DMS53 treated with DMSO at 0.1 percent for 48 hours (cell line): ENCODE measurements around the gene SLC37A2.
"Not testable (repeated sequence)": the region's sequence is repeated elsewhere in the genome, so short reads cannot be mapped to it uniquely, and the experiment has no call there.

Source experiments
- DNase-seq: peaks from one replicate; lab custom pipeline; 2025; ENCODE audit not compliant: unreplicated experiment; lab: John Stamatoyannopoulos, UW

Gene SLC37A2

DNA sequence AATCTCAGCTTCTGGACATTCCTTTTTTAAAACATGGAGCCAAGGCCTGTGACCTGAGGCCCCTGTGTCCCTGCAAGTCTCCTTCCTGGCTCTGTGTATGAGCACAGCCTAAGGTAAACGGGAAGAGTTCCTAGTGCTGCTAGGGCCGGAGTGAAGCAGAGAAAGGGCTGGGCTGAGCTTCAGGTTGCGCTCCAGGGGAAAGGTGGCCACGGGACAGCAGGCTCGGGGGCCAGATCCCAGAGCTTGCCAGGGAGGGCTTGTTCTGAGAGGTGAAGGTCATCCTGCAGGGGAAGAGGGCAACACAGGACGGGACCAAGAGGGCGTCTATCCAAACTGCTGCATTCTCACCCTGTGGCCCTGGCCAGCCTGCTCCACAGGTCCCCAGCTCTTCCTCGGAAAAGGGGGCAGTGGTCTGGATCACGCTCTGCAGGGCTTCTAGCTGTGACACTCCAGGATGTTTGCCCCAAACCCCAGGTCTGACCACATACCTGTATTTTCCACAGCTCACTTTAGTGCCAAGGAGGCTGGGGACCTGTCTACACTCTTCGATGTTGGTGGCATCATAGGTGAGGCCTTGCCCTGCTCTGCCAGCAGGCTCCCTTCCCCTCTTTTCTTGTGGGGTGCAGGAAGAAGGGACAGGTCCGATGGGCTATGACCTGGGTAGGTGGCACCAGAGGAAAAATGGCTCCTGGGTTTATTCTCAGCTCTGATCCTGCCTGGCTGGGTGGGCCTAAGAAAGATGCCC, 20.4 kb downstream of the SLC37A2 start:
- DNase-seq = no peak

DNA sequence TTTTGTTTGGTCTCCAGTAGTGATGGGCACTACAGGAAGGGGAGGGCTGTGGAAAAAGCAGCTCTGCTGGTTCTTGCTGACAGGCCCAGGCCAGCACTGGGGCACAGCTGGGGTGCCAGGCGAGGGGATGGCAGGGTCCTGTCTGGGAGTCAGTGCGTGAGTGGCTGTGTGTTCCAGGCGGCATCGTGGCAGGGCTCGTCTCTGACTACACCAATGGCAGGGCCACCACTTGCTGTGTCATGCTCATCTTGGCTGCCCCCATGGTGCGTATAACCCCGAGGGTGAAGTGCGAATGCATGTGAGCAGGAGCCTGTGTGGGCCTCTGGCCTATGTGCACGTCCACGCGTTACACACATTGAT, 20.9 kb downstream of the SLC37A2 start:
- no peak for DNase-seq

DNA sequence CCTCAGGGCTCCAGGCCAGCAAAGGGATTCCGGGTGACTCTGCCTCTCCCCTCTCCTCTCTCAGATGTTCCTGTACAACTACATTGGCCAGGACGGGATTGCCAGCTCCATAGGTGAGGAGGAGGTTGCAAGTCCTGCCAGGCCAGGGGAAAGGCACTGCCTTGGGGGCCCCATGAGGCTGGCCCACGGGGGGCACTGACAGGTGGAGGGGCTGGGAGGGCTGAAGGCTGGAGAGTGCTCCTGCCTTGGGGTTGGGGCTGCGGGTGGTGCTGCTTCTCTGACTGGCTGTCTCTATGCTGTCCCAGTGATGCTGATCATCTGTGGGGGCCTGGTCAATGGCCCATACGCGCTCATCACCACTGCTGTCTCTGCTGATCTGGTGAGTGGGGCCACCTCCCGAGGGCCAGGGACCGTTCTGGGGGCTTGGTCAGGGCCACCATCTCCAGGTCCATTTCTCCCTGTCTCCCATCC, 21.7 kb downstream of the SLC37A2 start:
- DNase-seq = no peak

- DNase-seq = no peak
Measured at GRCh38 chr11:125085301-125086081, 22.4 kb downstream of the SLC37A2 start.

DNA sequence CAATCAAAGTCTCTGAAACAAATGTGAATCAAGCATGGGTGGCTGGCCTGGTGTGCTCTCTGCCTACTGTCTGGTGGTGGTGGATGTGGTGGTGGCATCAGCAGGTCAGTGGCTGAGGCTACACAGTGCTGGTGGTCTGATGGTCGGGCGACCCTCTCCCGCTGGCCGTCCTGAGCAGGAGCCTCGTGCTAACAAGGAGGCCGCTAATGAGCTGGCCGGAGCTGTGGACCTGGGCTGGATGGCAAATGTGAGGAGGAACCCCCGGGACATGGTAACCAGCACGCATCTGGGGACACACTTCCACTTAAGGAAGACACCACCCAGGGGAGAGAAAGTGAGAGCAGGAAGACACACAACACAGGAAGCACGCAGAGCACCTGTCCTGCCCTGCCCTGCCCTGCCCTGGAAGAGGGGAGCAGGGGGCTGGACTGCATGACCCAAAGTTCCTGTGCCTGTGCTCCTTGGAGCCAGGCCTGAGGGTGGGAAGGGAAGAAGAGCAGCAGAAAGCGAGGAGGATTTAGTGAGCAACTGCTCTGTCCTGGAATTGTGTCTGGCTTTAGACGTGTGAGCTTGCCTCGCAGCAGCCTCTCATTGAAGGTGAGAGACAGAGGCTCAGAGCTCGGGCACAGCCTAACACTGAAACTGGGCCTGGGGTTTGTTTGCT, 23.7 kb downstream of the SLC37A2 start:
- no peak for DNase-seq

GRCh38 chr11:125088123-125088522, 25.0 kb downstream of the SLC37A2 start:
- DNase-seq = no peak

GRCh38 chr11:125088576-125089455, 25.7 kb downstream of the SLC37A2 start:
- DNase-seq = no peak

GRCh38 chr11:125089481-125089880, 26.4 kb downstream of the SLC37A2 start:
- not testable (repeated sequence) for DNase-seq

DNA sequence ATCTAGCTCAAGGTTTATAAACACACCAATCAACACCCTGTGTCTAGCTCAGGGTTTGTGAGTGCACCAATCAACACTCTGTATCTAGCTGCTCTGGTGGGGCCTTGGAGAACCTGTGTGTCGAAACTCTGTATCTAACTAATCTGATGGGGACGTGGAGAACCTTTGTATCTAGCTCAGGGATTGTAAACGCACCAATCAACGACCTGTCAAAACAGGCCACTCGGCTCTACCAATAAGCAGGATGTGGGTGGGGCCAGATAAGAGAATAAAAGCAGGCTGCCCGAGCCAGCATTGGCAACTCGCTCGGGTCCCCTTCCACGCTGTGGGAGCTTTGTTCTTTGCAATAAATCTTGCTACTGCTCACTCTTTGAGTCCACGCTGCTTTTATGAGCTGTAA, 27.0 kb downstream of the SLC37A2 start:
- DNase-seq = not testable (repeated sequence)

GRCh38 chr11:125090816-125091215, 27.7 kb downstream of the SLC37A2 start:
- no peak for DNase-seq

DNA sequence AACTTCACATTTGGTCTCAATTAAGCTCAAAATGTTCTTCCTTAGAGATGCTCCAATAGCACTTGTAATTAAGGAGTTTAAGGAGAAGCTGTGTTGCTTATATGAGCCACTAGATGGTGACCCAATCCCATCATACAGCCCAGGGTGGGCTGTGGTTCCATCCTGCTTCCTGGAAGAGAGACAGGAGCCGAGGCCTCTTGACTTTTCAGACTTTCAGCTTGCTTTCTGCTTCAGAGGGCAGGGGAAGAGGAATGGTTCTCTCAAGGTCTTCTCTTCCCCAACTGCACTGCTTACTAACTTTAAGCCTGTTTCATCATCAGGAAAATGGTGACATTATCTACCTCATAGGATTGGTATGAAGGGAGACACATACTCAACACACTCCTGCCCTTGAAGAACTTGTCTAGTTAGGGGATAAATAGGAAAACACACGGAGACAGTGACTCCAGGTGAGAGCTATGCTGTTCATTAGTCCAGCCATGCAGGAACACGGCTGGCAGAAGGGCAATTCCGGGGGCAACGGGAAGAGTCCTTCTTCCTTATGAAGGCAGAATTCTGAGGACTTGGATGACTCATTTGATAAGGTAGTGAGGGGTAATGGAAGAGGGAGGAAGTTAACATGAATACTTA, 28.3 kb downstream of the SLC37A2 start:
- no peak for DNase-seq

- no peak for DNase-seq
Measured at GRCh38 chr11:125091877-125092664, 29.0 kb downstream of the SLC37A2 start.

GRCh38 chr11:125092669-125093068, 29.6 kb downstream of the SLC37A2 start:
- no peak for DNase-seq

- DNase-seq = no peak
Measured at GRCh38 chr11:125093502-125093901, 30.4 kb downstream of the SLC37A2 start.

GRCh38 chr11:125094731-125095130, 31.6 kb downstream of the SLC37A2 start:
- no peak for DNase-seq

- DNase-seq = no peak
Measured at GRCh38 chr11:125100136-125100535, 37.0 kb downstream of the SLC37A2 start.

GRCh38 chr11:125101596-125101995, 38.5 kb downstream of the SLC37A2 start:
- no peak for DNase-seq

- DNase-seq = no peak
Measured at GRCh38 chr11:125102025-125102424, 38.9 kb downstream of the SLC37A2 start.

- no peak for DNase-seq
Measured at GRCh38 chr11:125102510-125102909, 39.4 kb downstream of the SLC37A2 start.

DNA sequence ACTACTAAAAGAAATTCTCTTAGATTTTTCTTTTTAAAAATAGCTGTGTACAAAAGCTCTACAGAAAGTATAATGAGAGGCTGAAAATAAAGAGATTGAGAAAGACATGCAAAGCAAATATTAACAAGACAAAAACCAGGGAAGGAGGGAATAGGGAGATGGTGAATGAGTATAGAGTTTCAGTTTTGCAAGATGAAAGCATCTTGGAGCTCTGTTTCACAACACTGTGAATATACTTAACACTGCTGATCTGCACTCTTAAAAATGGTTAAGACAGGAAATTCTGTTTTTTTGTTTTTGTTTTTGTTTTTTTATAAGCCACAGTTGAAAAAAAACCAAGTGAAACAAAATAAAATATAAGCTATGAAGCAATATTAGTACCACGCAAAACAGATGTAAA, 42.8 kb downstream of the SLC37A2 start:
- DNase-seq = no peak
